DMS153 treated with DMSO at 0.1 percent for 48 hours (cell line): Measurements from ENCODE around the gene PPP1R12A.
"Not testable (repeated sequence)": the region's sequence is repeated elsewhere in the genome, so short reads cannot be mapped to it uniquely, and the experiment has no call there.

Experiments used
- DNase-seq: peaks from one replicate; lab custom pipeline; 2025; ENCODE audit not compliant: unreplicated experiment; lab: John Stamatoyannopoulos, UW

PPP1R12A gene

DNA sequence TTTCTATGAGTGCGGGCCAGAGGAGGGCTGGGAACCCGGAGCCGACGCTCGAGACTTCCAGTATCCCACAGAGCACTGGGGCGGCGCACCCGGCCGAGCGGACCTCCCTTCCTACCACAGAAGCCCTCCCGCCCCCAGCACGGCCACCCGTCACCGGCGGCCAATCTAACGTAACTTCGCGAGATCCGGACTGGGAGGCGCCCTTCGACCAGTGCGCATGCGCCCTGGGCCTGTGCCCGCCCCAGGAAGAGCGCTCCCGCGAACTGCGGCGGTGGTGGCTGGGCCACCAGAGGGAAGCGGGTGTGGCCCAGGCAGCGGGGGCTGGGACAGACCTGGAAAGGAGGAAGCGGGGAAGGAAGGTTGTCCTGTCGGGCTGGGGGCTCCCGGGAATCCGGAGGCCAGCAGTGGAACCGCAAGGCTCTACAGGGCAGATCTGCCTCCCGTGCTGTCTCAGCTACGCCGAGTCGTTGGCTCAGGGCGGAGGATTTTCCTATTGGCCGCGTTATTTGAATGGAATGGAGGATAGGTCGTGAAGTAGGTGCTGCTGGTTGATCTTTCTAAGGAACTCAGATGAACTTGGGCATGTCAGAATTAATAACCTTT, at the start of gene PPP1R12A:
Gene PPP1R12A, minus strand, starts transcription at position 77 of the 603 bp plus-strand sequence. CDS start 166 bp downstream, outside the sequence.
- DNase-seq, result peak; percentile 97

DNA sequence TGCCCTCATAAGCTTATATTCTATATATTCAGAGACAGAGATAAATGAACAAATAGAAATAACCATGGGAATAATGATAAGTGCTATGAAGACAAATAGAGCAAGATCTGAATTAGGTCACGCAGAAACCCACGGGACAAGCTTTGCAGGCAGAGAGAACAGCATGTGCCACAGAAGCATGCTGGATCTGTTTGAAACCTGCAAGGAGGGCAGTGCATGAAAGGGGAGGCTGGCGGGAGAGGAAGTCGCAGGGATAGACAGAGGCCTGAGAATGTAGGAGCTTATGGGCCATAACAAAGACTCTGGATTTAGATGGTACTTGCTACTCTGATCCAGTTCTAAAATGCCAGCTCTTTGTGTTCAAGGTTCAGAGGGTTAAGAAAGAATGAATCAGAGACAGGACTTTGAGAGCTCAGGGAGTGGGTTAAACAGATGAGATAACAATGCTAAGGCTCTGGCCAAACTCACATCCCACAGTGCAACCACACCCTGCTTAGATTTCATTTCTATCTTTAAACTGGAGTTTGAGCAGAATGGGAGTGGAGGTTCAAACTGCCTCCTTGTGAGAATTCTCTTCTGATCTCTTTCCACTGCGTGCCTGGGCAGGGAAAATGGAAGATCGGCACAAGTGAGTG, 49.2 kb upstream of the PPP1R12A start:
- DNase-seq, result no peak

- no peak for DNase-seq
Observed at GRCh38 chr12:79983492-79983891, 48.6 kb upstream of the PPP1R12A start.

DNA sequence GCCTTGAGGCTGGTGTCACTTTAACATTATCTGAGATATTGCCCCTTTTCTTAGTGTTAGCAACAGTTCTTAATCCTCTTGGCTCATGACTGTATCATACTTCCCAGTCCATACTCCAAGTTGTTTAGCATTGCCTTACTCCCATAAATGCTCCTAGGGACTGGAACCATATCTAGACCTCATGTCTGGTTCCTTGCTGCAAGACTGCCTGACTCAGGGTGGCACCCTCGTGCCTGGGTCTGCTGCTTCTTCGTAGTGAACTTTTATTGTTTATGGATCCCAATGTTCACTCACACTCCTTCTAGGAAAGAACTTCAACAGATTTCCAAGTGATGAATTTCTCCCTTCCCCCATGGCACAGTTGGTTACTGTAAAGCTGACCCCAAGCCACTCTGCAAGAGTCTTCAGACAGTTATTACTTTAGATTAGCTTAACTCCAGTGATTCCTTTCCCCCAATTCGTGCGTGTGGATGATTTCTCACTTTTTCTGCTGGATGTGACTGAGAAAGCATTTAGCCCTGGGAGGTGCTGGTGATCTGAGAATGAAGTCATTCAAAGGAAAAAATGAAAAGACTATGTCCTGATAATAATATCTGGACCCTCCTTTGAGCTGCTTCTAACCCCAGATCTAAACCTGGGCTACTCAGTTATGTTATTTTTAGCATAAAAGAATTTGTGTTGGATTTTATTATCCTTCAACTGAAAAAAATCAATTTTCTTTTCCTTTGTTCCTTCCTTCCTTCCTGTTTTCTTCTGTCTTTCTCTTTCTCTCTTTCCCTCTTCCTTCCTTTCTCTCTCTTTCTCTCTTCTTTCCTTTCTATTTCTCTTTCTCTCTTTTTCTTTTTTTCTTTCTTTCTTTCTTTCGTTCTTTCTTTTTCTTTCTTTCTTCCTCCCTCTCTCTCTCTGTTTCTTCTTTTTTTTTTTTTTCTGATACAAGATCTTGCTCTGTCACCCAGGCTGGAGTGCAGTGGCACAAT, 47.5 kb upstream of the PPP1R12A start:
- no peak for DNase-seq

DNA sequence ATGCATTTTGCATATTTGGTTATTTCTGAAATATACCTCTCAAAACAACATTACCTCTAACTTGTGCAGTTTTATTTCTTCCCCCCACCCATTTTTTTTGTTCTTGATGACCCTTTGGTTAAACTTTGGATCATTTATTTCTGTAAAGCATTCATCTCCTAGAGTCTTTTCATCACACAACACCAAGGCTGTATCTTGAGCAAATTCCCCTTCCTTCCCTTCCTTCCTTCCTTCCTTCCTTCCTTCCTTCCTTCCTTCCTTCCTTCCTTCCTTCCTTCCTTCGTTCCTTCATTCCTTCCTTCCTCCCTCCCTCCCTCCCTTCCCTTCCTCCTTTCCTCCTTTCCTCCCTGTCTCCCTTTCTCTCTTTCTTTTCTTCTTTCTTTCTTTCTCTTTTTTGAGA, 43.8 kb upstream of the PPP1R12A start:
- DNase-seq, result no peak

DNA sequence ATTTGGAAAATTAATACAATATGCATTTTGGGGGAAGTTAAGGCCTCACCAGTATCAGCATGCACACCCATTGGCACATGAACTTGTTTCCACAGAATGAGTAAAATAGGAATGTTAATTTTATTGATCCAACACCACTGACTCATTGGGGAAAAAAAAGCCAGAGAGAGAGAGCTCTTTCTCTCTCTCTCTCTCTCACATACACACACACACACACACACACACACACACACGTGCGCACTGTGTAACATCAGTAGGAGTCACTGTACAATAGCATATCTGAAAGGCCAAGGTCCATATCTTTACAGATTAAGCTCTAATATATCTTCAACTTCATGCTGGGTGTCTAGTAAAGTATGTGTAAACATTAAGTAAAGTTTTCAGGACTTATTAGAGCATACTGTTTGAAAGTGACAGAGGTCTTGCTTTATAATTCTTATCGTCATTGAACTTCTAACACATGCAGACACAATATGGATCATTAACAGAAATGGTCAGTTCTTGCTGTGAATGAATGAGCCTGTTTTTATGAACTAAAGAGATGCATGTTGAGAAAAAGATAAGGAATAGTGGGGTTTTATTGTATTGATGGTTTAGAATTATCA, 43.1 kb upstream of the PPP1R12A start:
- not testable (repeated sequence) for DNase-seq

GRCh38 chr12:79975143-79975542, 40.2 kb upstream of the PPP1R12A start:
- DNase-seq, result no peak

GRCh38 chr12:79973801-79974200, 38.9 kb upstream of the PPP1R12A start:
- DNase-seq, result no peak

GRCh38 chr12:79964100-79964627, 29.3 kb upstream of the PPP1R12A start:
- no peak for DNase-seq

DNA sequence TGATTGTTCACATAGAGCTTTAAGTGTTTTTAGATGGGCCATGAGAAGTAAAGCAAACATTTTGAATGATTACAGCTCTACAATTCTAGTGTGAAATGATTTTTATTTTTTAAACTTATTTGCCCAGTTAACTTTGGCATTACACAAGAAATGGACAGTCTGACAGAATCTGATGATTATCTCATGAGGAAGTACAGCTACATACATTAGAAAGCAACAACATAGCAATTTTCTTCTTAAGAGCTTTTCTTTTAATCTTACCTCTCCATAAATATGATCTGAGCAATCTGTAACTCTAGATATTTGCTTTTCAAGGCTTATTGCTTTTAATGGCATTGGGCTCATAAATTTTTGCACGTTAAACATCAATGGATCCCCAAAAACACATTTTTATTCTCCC, 26.5 kb upstream of the PPP1R12A start:
- peak; percentile 46 for DNase-seq

DNA sequence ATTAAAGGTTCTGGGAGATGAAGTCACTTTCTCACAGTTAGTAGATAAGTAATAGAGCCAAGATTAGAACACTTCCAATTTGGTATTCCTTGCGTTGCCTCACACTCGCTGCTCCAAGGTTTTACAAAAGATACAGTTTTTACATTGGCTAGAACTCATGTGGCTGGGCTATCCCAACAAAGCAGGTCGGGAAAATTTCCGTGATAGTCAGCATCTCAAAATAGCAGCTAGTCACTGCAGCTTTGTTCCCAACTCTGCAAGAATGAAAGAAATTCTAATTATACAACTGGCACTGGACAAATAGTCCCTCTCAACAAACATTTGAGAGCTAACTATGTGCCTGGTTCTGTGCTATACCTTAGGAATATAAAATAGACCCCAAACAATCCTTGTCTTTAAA, 24.6 kb upstream of the PPP1R12A start:
- DNase-seq, result no peak

DNA sequence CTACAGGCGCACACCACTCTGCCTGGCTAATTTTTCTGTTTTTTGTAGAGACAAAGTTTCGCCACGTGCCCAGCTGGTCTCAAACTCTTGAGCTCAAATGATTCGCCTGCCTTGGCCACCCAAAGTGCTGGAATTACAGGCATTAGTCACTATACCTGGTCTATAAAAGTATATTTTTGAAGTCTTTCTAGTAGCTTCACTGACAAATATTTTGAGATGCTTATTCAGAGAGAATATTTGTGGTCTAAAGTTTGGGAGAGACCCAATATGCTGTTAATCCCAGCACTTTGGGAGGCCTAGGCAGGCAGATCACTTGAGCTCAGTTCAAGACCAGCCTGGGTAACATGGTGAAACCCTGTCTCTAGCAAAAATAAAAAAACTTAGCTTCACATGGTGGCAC, 22.0 kb upstream of the PPP1R12A start:
- DNase-seq, result no peak

DNA sequence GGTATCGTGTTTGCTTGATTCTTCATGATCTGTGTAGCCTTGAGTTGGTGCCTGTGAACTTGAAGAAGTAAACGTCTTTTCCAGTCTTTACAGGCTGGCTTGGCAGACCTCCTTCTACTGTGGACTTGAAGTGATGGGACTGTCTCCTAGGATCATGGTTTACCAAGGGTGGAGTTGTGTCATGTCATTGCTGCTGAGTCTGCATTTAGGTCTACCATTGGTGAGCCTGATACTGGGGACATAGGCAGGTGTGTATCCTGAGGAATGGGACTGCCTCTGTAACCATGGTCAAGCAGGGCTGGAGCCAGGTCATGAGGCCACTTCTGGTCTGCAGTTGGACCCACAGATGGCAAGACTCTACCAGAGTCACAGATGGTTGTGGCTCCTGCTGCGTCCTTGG, 20.7 kb upstream of the PPP1R12A start:
- DNase-seq, result no peak

- DNase-seq, result no peak
Observed at GRCh38 chr12:79954037-79954610, 19.2 kb upstream of the PPP1R12A start.

DNA sequence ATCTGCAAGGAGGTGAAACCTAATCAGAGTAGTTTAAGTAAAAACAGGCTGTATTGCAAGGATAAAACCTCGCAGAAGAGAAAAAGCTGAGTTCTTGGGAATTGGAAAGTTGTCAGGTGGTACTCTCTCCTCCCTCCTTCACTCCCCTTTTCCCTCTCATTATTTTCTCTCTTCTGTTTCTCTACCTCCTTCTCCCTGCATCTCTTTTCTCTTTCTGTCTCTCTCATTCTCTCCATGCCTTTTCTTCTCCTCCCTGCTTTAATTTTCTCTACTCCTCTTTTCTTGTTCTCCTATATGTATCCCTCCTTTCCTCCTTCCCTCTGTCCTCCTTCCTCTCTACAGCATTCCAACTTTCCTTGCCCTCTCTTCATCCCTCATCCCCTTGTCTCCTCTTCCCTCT, 14.2 kb upstream of the PPP1R12A start:
- no peak for DNase-seq

- DNase-seq, result no peak
Observed at GRCh38 chr12:79945433-79945832, 10.5 kb upstream of the PPP1R12A start.

GRCh38 chr12:79944565-79944964, 9.7 kb upstream of the PPP1R12A start:
- no peak for DNase-seq

- not testable (repeated sequence) for DNase-seq
Observed at GRCh38 chr12:79942846-79943245, 7.9 kb upstream of the PPP1R12A start.

GRCh38 chr12:79939728-79940310, 4.9 kb upstream of the PPP1R12A start:
- no peak for DNase-seq

- no peak for DNase-seq
Observed at GRCh38 chr12:79938843-79939242, 3.9 kb upstream of the PPP1R12A start.
